ENCODE measurements around the gene TUBB.
"Not testable (repeated sequence)": the region's sequence is repeated elsewhere in the genome, so short reads cannot be mapped to it uniquely, and the experiment has no call there.

GRCh38 chr6:30723843-30724741 is 3.9 kb downstream of the TUBB start:
- TF ChIP-seq POLR2A (IDR thresholded peaks at IDR 0.05): not testable (repeated sequence)
- TF ChIP-seq, protein P1, sequence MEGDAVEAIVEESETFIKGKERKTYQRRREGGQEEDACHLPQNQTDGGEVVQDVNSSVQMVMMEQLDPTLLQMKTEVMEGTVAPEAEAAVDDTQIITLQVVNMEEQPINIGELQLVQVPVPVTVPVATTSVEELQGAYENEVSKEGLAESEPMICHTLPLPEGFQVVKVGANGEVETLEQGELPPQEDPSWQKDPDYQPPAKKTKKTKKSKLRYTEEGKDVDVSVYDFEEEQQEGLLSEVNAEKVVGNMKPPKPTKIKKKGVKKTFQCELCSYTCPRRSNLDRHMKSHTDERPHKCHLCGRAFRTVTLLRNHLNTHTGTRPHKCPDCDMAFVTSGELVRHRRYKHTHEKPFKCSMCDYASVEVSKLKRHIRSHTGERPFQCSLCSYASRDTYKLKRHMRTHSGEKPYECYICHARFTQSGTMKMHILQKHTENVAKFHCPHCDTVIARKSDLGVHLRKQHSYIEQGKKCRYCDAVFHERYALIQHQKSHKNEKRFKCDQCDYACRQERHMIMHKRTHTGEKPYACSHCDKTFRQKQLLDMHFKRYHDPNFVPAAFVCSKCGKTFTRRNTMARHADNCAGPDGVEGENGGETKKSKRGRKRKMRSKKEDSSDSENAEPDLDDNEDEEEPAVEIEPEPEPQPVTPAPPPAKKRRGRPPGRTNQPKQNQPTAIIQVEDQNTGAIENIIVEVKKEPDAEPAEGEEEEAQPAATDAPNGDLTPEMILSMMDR (IDR thresholded peaks at IDR 0.05 in 8 of 11, conservative IDR thresholded peaks at IDR 0.05 in 3 of 11): not testable (repeated sequence)
